Neural cell (in vitro differentiated cells): ENCODE measurements around the gene PREP. TPM values are rescaled to one million over a fixed set of nuclear protein-coding genes. Genes with fewer than 3 reads are reported as not detected.

Source experiments
- H2AFZ ChIP-seq: fragments of 200-600, 300-800 bp; sonication (generic), shearing (Covaris generic); 2 replicates; pipeline ENCODE4 v1.6.0; 2014; ENCODE audit warnings: low read depth, mild to moderate bottlenecking, antibody characterized with exemption, low read length, moderate library complexity
- H3F3A ChIP-seq: fragments of 200-600 bp; shearing (Covaris generic); 2 replicates; pipeline ENCODE4 v1.6.1; 2016; ENCODE audit warnings: mild to moderate bottlenecking, moderate library complexity, mixed read lengths, antibody characterized with exemption, low read length; ENCODE audit not compliant: insufficient read depth, poor library complexity, severe bottlenecking
- H3K27ac ChIP-seq: fragments of 200-600, 300-800 bp; sonication (generic), shearing (Covaris generic); 2 replicates; pipeline ENCODE4 v1.5.1; 2014; ENCODE audit warnings: mild to moderate bottlenecking, low read length, moderate library complexity
- H3K27me3 ChIP-seq: fragments of 300-800, 200-600 bp; sonication (generic), shearing (Covaris generic); 2 replicates; pipeline ENCODE4 v1.6.0; 2014; ENCODE audit warnings: mild to moderate bottlenecking, low read depth, low read length, moderate library complexity; ENCODE audit not compliant: insufficient read depth
- H3K36me3 ChIP-seq: fragments of 300-800, 200-600 bp; sonication (generic), shearing (Covaris generic); 2 replicates; pipeline ENCODE4 v1.5.1; 2014; ENCODE audit warnings: mild to moderate bottlenecking, antibody characterized with exemption, low read length, moderate library complexity; ENCODE audit not compliant: insufficient read depth
- H3K4me2 ChIP-seq: fragments of 300-800, 200-600 bp; sonication (generic), shearing (Covaris generic); 2 replicates; pipeline ENCODE4 v1.6.0; 2014; ENCODE audit warnings: mild to moderate bottlenecking, low read length
- H3K4me3 ChIP-seq: fragments of 300-800, 200-600 bp; sonication (generic), shearing (Covaris generic); 2 replicates; pipeline ENCODE4 v1.5.1; 2014; ENCODE audit warnings: mild to moderate bottlenecking, low read length, moderate library complexity
- H3K79me2 ChIP-seq: fragments of 200-600 bp; shearing (Covaris generic); replicated peaks from 2 replicates; pipeline ENCODE4 v1.6.0; 2014; ENCODE audit warnings: mild to moderate bottlenecking, low read length, moderate library complexity; ENCODE audit not compliant: insufficient read depth
- H3K9ac ChIP-seq: fragments of 300-800, 200-600 bp; sonication (generic), shearing (Covaris generic); 2 replicates; pipeline ENCODE4 v1.6.1; 2016; ENCODE audit warnings: mild to moderate bottlenecking, low read length, mixed read lengths
- H3K9me2 ChIP-seq: fragments of 200-600 bp; shearing (Covaris generic); 2 replicates; pipeline ENCODE4 v1.6.1; 2016; ENCODE audit warnings: mild to moderate bottlenecking, low read length, mixed read lengths; ENCODE audit not compliant: insufficient read depth
- H3K9me3 ChIP-seq: fragments of 200-600, 300-800 bp; sonication (generic), shearing (Covaris generic); 2 replicates; pipeline ENCODE4 v1.6.1; 2016; ENCODE audit warnings: mild to moderate bottlenecking, mixed run types, low read length, moderate library complexity, mixed read lengths
- H4K20me1 ChIP-seq: fragments of 200-600 bp; shearing (Covaris generic); 2 replicates; pipeline ENCODE4 v1.6.1; 2016; ENCODE audit warnings: mild to moderate bottlenecking, mixed run types; ENCODE audit not compliant: insufficient read depth
- CTCF ChIP-seq: fragments of 450-650 bp; IDR thresholded peaks from 2 replicates; pipeline ENCODE4 v1.5.1; 2014; ENCODE audit warnings: antibody characterized with exemption, mild to moderate bottlenecking, moderate library complexity; ENCODE audit not compliant: poor library complexity, severe bottlenecking
- EP300 ChIP-seq: fragments of 450-650 bp; conservative IDR thresholded peaks from 2 replicates; pipeline ENCODE4 v1.6.1; 2014; ENCODE audit warnings: antibody characterized with exemption, mild to moderate bottlenecking, moderate library complexity; ENCODE audit not compliant: poor library complexity, severe bottlenecking
- EZH2 ChIP-seq: fragments of 200-600, 300-800 bp; shearing (Covaris generic), sonication (generic); IDR thresholded peaks from 2 replicates; pipeline ENCODE4 v1.6.1; 2014; ENCODE audit warnings: antibody characterized with exemption, low read length, borderline replicate concordance, mild to moderate bottlenecking; ENCODE audit not compliant: insufficient read depth, poor library complexity, severe bottlenecking
- MXI1 ChIP-seq: fragments of 450-650 bp; conservative IDR thresholded peaks from 2 replicates; pipeline ENCODE4 v1.6.1; 2014; ENCODE audit warnings: antibody characterized with exemption, mild to moderate bottlenecking; ENCODE audit not compliant: poor library complexity, severe bottlenecking
- POLR2AphosphoS5 ChIP-seq: IDR thresholded peaks from 2 replicates; pipeline ENCODE4 v1.6.1; 2012
- RAD21 ChIP-seq: fragments of 450-650 bp; conservative IDR thresholded peaks from 2 replicates; pipeline ENCODE4 v1.6.1; 2014; ENCODE audit warnings: antibody characterized with exemption, mild to moderate bottlenecking, moderate library complexity
- SMC3 ChIP-seq: fragments of 450-650 bp; conservative IDR thresholded peaks from 2 replicates; pipeline ENCODE4 v1.6.1; 2014; ENCODE audit warnings: antibody characterized with exemption, mild to moderate bottlenecking, moderate library complexity; ENCODE audit not compliant: poor library complexity
- TAF1 ChIP-seq: IDR thresholded peaks from 2 replicates; pipeline ENCODE4 v1.6.1; 2012; ENCODE audit warnings: low read depth
- polyA plus RNA-seq: library from polyadenylated mRNA; depleted of rRNA; stranded (reverse); fragments of >200 nt; gene quantifications from 2 replicates; pipeline ENCODE4 v1.2.3, GENCODE V29; 2014
- TF ChIP-seq, protein P1 (sequence below): IDR thresholded peaks from 2 replicates; pipeline ENCODE4 v1.6.1; 2012; ENCODE audit warnings: borderline replicate concordance

PREP gene
- polyA plus RNA-seq, 1 donor from 2014 or later = 24.5 TPM

- no peak overlapping the region for H3K4me3 ChIP-seq
- H3K79me2 ChIP-seq = no peaks in the 10 kb centered on the region
- no peak overlapping the region for H3K4me2 ChIP-seq
- peaks cover 11% of the 10 kb centered on the region for H3K36me3 ChIP-seq
- no peak overlapping the region for H3K9ac ChIP-seq
- no peaks in the 10 kb centered on the region for H3K9me2 ChIP-seq
- no peak overlapping the region for H2AFZ ChIP-seq
- no peaks in the 10 kb centered on the region for H3K27me3 ChIP-seq
- H3F3A ChIP-seq = no peaks in the 10 kb centered on the region
- no peaks in the 10 kb centered on the region for H4K20me1 ChIP-seq
- no peak for TF ChIP-seq SMC3
- TF ChIP-seq CTCF = no peak
- TF ChIP-seq MXI1 = no peak
- no peak for TF ChIP-seq RAD21
- H3K9me3 ChIP-seq = no peaks in the 10 kb centered on the region
- no peak overlapping the region for H3K27ac ChIP-seq
Observed at GRCh38 chr6:105279463-105279862, 123.4 kb downstream of the PREP start.

GRCh38 chr6:105278813-105279212, 124.1 kb downstream of the PREP start:
- H3K79me2 ChIP-seq = no peaks in the 10 kb centered on the region
- H3K27ac ChIP-seq = no peak overlapping the region
- H2AFZ ChIP-seq = no peak overlapping the region
- H3K4me2 ChIP-seq = no peak overlapping the region
- peaks cover 11% of the 10 kb centered on the region for H3K36me3 ChIP-seq
- no peaks in the 10 kb centered on the region for H3K9me2 ChIP-seq
- no peaks in the 10 kb centered on the region for H3F3A ChIP-seq
- H3K4me3 ChIP-seq = no peak overlapping the region
- no peaks in the 10 kb centered on the region for H3K9me3 ChIP-seq
- no peaks in the 10 kb centered on the region for H3K27me3 ChIP-seq
- H3K9ac ChIP-seq = no peak overlapping the region
- TF ChIP-seq POLR2AphosphoS5 = no peak
- no peaks in the 10 kb centered on the region for H4K20me1 ChIP-seq

- Histone ChIP-seq H4K20me1 (no peaks in the 10 kb centered on the region), H3K4me2 (no peak overlapping the region), H3K9ac (no peak overlapping the region), H3K9me3 (no peaks in the 10 kb centered on the region), H3K27me3 (no peaks in the 10 kb centered on the region), H2AFZ (no peak overlapping the region), H3F3A (no peaks in the 10 kb centered on the region), H3K36me3 (peaks cover 11% of the 10 kb centered on the region), H3K9me2 (no peaks in the 10 kb centered on the region), H3K27ac (no peak overlapping the region), H3K4me3 (no peak overlapping the region), H3K79me2 (no peaks in the 10 kb centered on the region)
- no peak for TF ChIP-seq EP300
- TF ChIP-seq MXI1 = no peak
- no peak for TF ChIP-seq RAD21
- TF ChIP-seq, protein P1, sequence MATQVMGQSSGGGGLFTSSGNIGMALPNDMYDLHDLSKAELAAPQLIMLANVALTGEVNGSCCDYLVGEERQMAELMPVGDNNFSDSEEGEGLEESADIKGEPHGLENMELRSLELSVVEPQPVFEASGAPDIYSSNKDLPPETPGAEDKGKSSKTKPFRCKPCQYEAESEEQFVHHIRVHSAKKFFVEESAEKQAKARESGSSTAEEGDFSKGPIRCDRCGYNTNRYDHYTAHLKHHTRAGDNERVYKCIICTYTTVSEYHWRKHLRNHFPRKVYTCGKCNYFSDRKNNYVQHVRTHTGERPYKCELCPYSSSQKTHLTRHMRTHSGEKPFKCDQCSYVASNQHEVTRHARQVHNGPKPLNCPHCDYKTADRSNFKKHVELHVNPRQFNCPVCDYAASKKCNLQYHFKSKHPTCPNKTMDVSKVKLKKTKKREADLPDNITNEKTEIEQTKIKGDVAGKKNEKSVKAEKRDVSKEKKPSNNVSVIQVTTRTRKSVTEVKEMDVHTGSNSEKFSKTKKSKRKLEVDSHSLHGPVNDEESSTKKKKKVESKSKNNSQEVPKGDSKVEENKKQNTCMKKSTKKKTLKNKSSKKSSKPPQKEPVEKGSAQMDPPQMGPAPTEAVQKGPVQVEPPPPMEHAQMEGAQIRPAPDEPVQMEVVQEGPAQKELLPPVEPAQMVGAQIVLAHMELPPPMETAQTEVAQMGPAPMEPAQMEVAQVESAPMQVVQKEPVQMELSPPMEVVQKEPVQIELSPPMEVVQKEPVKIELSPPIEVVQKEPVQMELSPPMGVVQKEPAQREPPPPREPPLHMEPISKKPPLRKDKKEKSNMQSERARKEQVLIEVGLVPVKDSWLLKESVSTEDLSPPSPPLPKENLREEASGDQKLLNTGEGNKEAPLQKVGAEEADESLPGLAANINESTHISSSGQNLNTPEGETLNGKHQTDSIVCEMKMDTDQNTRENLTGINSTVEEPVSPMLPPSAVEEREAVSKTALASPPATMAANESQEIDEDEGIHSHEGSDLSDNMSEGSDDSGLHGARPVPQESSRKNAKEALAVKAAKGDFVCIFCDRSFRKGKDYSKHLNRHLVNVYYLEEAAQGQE = no peak
- TF ChIP-seq CTCF = no peak
- TF ChIP-seq EZH2 = no peak
- no peak for TF ChIP-seq POLR2AphosphoS5
- TF ChIP-seq TAF1 = no peak
- TF ChIP-seq SMC3 = no peak
Observed at GRCh38 chr6:105278035-105278434, 124.8 kb downstream of the PREP start.
